Stimulated activated CD8-positive, alpha-beta memory T cell treated with anti-CD3 and anti-CD28 coated beads, Interleukin-4, amount 100 ng/mL, for 1 hour (primary cell): ENCODE results near the gene ARL8B.
A peak's percentile ranks its signal among the peaks of the same experiment; 100 is the strongest.

Source experiments
- DNase-seq, 2 donors: peaks; one replicate each; pipeline ENCODE4 v3.0.0-alpha.2; 2020; ENCODE audit warnings: low read depth in 2 of 2, low spot score in 1 of 2

ARL8B gene

GRCh38 chr3:5186089-5186857 is 64.2 kb downstream of the ARL8B start:
- no peak for DNase-seq

DNA sequence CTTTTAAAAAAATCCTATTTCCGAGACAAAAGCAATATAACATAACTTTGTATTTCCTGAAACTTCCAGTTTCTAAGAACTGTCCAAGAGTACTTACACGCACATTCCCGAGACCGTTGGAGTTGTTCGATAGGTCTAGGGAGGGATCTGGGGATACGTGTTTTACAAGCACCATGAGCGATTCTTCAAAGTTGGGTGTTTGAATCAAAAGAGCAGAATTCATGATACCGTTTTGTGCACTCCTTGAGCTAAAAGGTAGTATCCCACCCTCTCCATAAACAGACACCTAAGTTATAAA is 64.7 kb downstream of the ARL8B start:
- no peak for DNase-seq

GRCh38 chr3:5187156-5187919 is 65.2 kb downstream of the ARL8B start, which contains the start of gene EDEM1:
TSS of gene EDEM1 (plus strand) at chr3:5187707. CDS start at chr3:5187806, 99 bp downstream.
- DNase-seq, result peak; percentile 91 to 92

GRCh38 chr3:5187920-5188418 is 65.9 kb downstream of the ARL8B start:
- DNase-seq, result no peak

DNA sequence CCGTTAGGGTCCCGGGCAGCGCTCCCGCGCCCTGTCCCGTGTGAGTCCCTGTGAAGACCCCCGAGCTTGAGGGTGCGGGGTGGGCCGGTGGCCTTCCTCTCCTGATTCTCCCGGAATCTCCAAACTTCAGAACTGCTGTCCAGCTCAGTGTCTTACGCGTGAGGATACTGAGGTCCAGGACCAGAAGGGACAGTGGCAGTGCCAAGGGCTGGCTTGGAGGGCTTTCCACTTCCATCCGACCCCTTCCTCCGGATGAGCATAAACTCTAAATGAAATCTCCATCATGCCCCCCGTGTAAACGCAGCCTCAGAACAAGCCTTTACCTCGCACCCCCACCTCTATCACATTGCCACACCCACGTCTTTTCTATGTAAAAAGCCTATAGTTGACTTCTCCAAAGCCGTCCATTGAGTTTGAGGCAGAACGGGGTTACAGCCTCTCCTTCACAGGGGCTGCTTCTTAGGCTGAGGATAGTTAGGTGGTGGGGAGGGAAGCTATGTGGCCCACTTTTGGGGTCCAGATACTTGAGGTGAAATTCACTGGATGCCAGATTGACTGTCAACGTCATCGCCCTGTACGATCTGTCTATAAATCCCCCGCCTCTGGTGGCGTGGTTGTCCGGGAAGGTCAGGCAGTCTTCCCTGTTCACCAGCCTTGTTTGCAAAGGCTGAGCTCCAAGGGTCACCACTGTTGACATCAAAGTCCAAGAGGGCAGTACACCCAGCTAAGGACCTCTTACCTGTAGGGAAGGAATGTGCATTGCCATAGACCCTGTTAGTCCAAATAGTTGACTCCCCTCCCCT is 66.5 kb downstream of the ARL8B start:
- peak in 1 of 2 donors; percentile 28 for DNase-seq

DNA sequence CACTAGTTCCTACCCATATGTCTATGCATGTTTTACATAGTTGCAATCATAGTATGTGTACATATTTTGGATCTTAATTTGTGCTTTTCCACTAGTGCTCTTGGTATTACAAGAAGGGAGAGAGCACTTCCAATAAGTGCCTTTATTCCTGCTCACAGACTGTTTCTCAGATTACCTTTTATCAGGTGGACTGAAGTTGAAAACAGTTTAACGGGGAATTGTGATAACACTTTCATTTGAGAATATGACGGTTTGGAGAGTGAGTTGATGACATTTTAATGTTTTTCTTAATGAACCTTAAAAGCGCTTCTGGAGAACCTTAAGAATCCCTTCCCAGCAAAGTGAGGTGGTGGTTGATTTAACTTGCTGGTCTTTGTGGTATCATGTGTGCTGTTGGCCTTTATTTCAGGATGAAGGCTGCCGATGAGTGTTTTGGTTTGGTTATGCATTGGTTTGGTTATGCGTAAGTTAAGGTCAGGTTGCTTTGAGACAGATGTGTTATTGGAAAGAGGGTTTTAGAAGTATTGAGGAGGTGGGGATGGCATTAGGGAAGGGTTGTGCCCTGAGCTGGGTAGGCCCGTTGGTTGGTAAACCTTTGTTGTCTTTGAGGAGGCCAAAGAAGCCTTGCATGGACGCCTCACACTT is 68.2 kb downstream of the ARL8B start:
- DNase-seq, result no peak

GRCh38 chr3:5191555-5192304 is 69.6 kb downstream of the ARL8B start:
- no peak for DNase-seq

- DNase-seq, result no peak
Measured at GRCh38 chr3:5192571-5193365, 70.7 kb downstream of the ARL8B start.

GRCh38 chr3:5194341-5194740 is 72.2 kb downstream of the ARL8B start:
- DNase-seq, result no peak

GRCh38 chr3:5194801-5195509 is 72.9 kb downstream of the ARL8B start:
- DNase-seq, result no peak

- no peak for DNase-seq
Measured at GRCh38 chr3:5195605-5196004, 73.5 kb downstream of the ARL8B start.

- DNase-seq, result no peak
Measured at GRCh38 chr3:5197022-5197421, 74.9 kb downstream of the ARL8B start.

DNA sequence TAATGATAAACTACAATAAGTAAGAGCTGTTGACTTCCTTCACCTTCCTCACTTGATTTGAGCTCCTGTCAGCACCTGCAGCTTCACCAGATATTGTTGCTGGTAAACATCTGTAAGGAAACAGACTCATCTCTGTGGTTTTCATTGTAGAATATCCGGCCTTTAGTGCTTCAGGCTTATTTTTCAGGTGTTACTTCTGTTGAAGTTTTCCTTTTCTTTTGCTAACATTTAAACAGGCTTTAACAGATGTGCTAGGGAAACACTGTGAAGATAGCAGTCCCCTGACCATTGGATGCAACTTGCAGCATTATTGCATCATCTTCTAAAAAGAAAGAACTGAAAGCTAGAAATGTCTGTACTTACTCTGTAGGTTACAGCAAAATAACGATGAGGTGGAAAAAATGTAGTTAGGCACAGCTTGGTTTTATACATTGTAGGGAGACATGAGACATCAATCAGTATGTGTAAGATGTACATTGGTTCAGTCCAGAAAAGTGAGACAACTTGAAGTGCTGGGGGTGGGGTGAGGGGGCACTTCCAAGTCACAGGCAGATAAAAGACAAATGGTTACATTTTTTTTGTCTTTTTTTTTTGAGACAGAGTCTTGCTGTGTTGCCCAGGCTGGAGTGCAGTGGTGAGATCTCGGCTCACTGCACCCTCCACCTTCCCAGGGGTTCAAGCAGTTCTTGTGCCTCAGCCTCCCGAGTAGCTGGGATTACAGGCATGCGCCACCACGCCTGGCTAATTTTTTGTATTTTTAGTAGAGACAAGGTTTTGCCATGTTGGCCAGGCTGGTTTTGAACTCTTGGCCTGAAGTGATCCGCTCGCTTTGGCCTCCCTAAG is 75.6 kb downstream of the ARL8B start:
- no peak for DNase-seq

DNA sequence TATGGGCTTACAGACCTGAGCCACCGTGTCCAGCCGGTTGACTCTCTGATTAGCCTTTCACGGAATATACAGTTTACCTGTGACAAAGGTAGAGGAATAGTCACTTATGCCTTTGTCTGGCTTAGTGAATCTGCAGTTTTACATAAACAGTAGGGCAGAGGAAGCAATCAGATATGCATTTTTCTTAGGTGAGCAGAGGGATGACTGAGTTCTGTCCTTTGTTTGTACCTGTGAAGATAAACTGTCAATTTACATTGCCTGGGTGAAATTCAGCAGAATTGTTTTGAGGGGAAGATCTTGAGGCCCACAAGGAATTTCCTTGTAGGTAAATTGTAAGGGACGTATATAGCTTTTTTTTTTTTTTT is 76.2 kb downstream of the ARL8B start:
- DNase-seq, result no peak

DNA sequence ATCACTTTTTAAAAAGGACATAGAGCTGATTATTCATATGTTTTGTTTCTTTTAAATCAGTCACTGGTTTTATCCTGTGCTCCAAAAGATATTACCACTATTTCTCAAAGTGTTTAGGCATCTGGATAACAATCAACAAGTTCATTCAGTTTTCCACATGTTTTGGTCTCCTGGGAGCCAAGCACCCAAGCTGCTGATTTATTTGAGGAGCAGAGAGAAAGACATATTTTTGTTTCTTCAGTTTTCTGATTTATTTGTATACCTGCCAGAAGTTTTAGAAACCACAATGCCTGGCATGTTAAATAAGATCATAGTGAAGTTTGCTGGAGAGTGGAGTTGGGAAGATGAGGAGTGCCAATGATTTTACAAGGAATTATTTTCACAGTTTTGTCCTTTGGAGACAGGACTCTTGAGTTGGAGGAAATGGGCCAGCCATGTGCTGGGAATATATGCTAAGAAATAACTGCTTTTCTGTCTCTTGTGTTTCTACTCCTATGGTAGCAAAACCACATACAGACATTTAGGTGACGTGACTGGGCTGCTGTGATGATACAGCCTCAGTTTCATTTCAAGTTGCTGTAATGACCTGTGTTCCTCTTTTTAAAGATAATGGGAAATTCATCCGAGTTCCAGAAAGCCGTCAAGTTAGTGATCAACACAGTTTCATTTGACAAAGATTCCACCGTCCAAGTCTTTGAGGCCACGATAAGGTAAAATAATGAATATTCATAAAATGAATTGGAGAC is 77.1 kb downstream of the ARL8B start:
- DNase-seq, result no peak

GRCh38 chr3:5201536-5201935 is 79.4 kb downstream of the ARL8B start:
- DNase-seq, result no peak

- DNase-seq, result no peak
Measured at GRCh38 chr3:5202222-5202621, 80.1 kb downstream of the ARL8B start.
